ENCODE data around the gene WASF2.

The WASF2 gene

DNA sequence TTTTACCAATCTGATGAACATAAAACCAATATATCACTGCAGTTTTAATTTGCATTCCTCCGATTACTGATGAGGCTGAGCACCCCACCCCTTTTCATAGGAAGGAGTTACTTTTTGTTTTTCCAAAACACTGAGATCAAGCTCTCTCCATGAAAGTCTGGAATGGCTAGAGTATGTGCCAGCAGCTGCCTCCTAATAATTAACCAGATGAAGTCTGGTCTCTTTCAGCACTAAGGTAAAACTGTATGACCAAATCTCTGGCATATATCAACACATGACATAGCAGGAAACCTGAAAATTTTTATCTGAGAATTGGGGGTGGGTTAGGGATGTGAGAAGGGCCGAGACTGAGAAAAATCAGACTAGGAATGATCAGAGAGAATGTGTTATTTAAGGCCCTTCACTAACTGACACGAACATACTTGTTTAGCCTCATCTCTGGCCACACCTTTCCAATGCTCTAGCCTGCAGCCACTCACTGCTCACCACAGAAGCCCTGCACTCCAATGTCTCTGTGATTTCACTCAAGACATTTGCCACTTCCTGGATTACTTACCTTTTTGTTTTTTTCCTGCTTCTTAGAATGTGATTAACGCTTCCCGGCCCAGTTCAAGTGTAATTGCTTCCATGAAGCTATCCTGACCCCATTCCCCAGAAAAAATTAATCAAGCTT, 34.7 kb downstream of the WASF2 start:
- H3F3A ChIP-seq (ENCODE audit: insufficient read depth, low read length) = no peaks in the 10 kb centered on the region
- H3K27me3 ChIP-seq (ENCODE audit: insufficient read depth, low read length) = no peaks in the 10 kb centered on the region
- no peaks in the 10 kb centered on the region for H4K20me1 ChIP-seq (ENCODE audit: insufficient read depth, low read length)
- TF ChIP-seq, protein P1, sequence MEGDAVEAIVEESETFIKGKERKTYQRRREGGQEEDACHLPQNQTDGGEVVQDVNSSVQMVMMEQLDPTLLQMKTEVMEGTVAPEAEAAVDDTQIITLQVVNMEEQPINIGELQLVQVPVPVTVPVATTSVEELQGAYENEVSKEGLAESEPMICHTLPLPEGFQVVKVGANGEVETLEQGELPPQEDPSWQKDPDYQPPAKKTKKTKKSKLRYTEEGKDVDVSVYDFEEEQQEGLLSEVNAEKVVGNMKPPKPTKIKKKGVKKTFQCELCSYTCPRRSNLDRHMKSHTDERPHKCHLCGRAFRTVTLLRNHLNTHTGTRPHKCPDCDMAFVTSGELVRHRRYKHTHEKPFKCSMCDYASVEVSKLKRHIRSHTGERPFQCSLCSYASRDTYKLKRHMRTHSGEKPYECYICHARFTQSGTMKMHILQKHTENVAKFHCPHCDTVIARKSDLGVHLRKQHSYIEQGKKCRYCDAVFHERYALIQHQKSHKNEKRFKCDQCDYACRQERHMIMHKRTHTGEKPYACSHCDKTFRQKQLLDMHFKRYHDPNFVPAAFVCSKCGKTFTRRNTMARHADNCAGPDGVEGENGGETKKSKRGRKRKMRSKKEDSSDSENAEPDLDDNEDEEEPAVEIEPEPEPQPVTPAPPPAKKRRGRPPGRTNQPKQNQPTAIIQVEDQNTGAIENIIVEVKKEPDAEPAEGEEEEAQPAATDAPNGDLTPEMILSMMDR (IDR thresholded peaks at IDR 0.05; ENCODE audit: low read length) = no peak
- TF ChIP-seq EZH2 (IDR thresholded peaks at IDR 0.05; ENCODE audit: borderline replicate concordance, low read length) = no peak
- H3K4me3 ChIP-seq (ENCODE audit: low read depth, low read length, poor library complexity, severe bottlenecking) = no peak overlapping the region
- H3K9me3 ChIP-seq (ENCODE audit: low read length) = no peaks in the 10 kb centered on the region
- peaks cover 32% of the 10 kb centered on the region for H3K4me1 ChIP-seq (ENCODE audit: insufficient read depth, low read length, severe bottlenecking)
- H3K27ac ChIP-seq (ENCODE audit: low read depth, low read length, poor library complexity, severe bottlenecking) = peak overlapping the region; percentile 8
- H3K9ac ChIP-seq (ENCODE audit: low read length) = no peak overlapping the region
- H3K79me2 ChIP-seq (ENCODE audit: insufficient read depth, low read length) = peaks cover 70% of the 10 kb centered on the region
- no peak overlapping the region for H2AFZ ChIP-seq (ENCODE audit: low read length)
- H3K9me2 ChIP-seq (ENCODE audit: low read depth, low read length) = no peaks in the 10 kb centered on the region
- H3K4me2 ChIP-seq (ENCODE audit: low read length) = no peak overlapping the region
- peaks cover 21% of the 10 kb centered on the region for H3K36me3 ChIP-seq (ENCODE audit: insufficient read depth, low read length)

DNA sequence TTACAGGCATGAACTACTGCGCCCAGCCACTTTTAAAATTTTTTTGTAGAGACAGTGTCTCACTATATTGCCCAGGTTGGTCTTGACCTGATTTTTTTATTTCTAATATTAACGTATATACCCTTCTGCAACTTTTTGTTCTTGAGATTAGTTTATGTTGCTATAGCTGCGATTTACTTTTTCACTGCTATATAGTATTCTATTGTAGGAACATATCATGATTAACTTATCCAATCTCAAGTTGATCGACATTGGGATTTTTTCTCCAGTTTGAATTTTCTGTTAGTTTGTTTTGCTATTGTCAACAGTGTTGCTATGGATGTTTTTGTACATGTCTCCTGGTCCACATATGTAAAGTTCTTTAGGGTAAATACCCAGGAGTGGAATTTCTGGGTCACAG, 35.4 kb downstream of the WASF2 start:
- Histone ChIP-seq H3K4me2 (ENCODE audit: low read length) (no peak overlapping the region), H2AFZ (ENCODE audit: low read length) (no peak overlapping the region), H3K9me2 (ENCODE audit: low read depth, low read length) (no peaks in the 10 kb centered on the region), H3K27ac (ENCODE audit: low read depth, low read length, poor library complexity, severe bottlenecking) (no peak overlapping the region), H3K36me3 (ENCODE audit: insufficient read depth, low read length) (peaks cover 24% of the 10 kb centered on the region), H3K9ac (ENCODE audit: low read length) (no peak overlapping the region), H3F3A (ENCODE audit: insufficient read depth, low read length) (no peaks in the 10 kb centered on the region), H3K4me3 (ENCODE audit: low read depth, low read length, poor library complexity, severe bottlenecking) (no peak overlapping the region), H3K79me2 (ENCODE audit: insufficient read depth, low read length) (peaks cover 64% of the 10 kb centered on the region), H3K4me1 (ENCODE audit: insufficient read depth, low read length, severe bottlenecking) (peaks cover 28% of the 10 kb centered on the region), H3K27me3 (ENCODE audit: insufficient read depth, low read length) (no peaks in the 10 kb centered on the region), H4K20me1 (ENCODE audit: insufficient read depth, low read length) (no peaks in the 10 kb centered on the region), H3K9me3 (ENCODE audit: low read length) (no peaks in the 10 kb centered on the region)
- no peak for TF ChIP-seq EZH2 (IDR thresholded peaks at IDR 0.05; ENCODE audit: borderline replicate concordance, low read length)
- TF ChIP-seq, protein P1 (IDR thresholded peaks at IDR 0.05; ENCODE audit: low read length) = no peak

DNA sequence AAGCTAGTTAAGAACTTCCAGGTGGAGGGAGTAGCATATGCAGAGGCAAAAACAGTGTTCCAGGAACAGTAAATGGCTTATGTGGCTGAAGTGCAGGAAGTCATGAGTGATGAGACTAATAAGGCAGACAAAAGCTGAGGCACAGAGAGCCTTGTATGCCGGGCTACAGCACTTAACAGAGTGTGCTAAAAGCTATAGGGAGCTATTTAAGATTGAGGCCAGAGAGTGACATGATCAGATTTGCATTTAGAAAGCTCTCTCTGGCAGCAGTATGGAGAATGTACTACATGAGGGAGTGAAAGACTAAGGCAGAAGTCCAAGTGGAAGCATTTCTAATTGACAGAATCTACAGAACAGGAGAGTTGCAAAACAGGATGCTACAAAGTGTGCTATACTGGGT, 38.6 kb downstream of the WASF2 start:
- no peaks in the 10 kb centered on the region for H4K20me1 ChIP-seq (ENCODE audit: insufficient read depth, low read length)
- H3K79me2 ChIP-seq (ENCODE audit: insufficient read depth, low read length) = peaks cover 52% of the 10 kb centered on the region
- no peaks in the 10 kb centered on the region for H3K9me3 ChIP-seq (ENCODE audit: low read length)
- H2AFZ ChIP-seq (ENCODE audit: low read length) = no peak overlapping the region
- no peak for TF ChIP-seq EZH2 (IDR thresholded peaks at IDR 0.05; ENCODE audit: borderline replicate concordance, low read length)
- TF ChIP-seq, protein P1 (IDR thresholded peaks at IDR 0.05; ENCODE audit: low read length) = no peak
- no peaks in the 10 kb centered on the region for H3K27me3 ChIP-seq (ENCODE audit: insufficient read depth, low read length)
- 0 out of 2 replicates have a peak, but pooled peaks cover 5% of the 10 kb centered on the region for H3F3A ChIP-seq (ENCODE audit: insufficient read depth, low read length)
- H3K9me2 ChIP-seq (ENCODE audit: low read depth, low read length) = no peaks in the 10 kb centered on the region
- peaks cover 51% of the 10 kb centered on the region for H3K36me3 ChIP-seq (ENCODE audit: insufficient read depth, low read length)
- peak overlapping the region; percentile 14 for H3K27ac ChIP-seq (ENCODE audit: low read depth, low read length, poor library complexity, severe bottlenecking)
- H3K4me3 ChIP-seq (ENCODE audit: low read depth, low read length, poor library complexity, severe bottlenecking) = no peak overlapping the region
- no peak overlapping the region for H3K9ac ChIP-seq (ENCODE audit: low read length)
- peaks cover 51% of the 10 kb centered on the region for H3K4me1 ChIP-seq (ENCODE audit: insufficient read depth, low read length, severe bottlenecking)
- no peak overlapping the region for H3K4me2 ChIP-seq (ENCODE audit: low read length)

Data from OCI-LY1 (cell line).